ENCODE results near the gene RAB12. TPM values are rescaled to one million over a fixed set of nuclear protein-coding genes. Genes with fewer than 3 reads are reported as not detected.
"Not testable (repeated sequence)": the region's sequence is repeated elsewhere in the genome, so short reads cannot be mapped to it uniquely, and the experiment has no call there.

RAB12 gene
- total RNA-seq, 1 donor from 2014 or later, result 50.0 TPM

- DNase-seq (ENCODE audit: low spot score), result no peak
Observed at GRCh38 chr18:8643326-8643878, 34.2 kb downstream of the RAB12 start.

DNA sequence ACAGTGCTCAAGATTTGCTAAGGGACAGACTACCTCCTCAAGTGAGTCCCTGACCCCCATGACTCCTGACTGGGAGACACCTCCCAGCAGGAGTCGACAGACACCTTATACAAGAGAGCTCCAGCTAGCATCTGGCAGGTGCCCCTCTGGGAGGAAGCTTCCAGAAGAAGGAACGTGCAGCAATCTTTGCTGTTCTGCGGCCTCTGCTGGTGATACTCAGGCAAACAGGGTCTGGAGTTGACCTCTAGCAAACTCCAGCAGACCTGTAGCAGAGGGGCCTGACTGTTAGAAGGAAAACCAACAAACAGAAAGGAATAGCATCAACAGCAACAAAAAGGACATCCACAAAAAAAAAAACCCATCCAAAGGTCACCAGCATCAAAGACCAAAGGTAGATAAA, 38.1 kb downstream of the RAB12 start:
- DNase-seq (ENCODE audit: low spot score), result not testable (repeated sequence)

DNA sequence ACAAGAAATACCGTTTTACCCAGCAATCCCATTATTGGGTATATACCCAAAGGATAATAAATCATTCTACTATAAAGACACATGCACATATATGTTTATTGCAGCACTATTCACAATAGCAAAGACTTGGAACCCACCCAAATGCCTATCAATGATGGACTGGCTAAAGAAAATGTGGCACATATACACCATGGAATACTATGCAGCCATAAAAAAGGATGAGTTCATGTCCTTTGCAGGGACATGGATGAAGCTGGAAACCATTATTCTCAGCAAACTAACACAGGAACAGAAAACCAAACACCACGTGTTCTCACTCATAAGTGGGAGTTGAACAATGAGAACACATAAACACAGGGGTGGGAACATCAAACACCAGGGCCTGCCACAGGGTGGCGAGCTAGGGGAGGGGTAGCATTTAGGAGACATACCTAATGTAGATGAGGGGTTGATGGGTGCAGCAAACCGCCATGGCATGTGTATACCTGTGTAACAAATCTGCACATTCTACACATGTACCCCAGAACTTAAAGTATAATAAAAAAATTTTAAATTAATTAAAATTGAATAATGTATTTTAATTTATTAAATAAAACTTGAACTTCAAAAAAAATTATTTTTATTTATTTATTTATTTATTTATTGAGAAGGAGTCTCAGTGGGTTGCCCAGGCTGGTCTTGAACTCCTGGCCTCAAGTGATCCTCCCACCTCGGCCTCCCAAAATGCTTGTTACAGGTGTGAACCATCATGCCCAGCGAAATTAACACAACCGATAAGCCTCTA, 42.4 kb downstream of the RAB12 start:
- not testable (repeated sequence) for DNase-seq (ENCODE audit: low spot score)

GRCh38 chr18:8654503-8655451, 45.5 kb downstream of the RAB12 start:
- no peak for DNase-seq (ENCODE audit: low spot score)

DNA sequence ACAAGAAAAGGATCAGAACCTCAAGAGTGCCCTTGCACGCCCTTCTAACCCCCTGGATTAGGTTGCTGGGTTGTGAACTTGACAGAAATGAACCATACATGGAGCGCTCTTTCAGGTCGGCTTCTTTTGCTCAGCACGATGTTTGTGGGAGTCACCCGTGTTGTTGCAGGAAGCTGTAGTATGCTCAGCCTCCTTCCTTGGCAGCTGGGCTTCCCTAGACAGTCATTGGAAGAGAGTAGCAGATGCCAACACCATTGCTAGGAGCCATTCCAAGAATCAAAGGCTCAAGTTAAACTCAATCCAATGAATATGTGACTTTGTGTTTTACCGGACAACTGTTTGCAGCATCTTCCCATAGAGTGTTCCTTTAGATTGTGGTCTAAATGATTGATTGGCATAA, 47.0 kb downstream of the RAB12 start:
- DNase-seq (ENCODE audit: low spot score), result no peak

DNA sequence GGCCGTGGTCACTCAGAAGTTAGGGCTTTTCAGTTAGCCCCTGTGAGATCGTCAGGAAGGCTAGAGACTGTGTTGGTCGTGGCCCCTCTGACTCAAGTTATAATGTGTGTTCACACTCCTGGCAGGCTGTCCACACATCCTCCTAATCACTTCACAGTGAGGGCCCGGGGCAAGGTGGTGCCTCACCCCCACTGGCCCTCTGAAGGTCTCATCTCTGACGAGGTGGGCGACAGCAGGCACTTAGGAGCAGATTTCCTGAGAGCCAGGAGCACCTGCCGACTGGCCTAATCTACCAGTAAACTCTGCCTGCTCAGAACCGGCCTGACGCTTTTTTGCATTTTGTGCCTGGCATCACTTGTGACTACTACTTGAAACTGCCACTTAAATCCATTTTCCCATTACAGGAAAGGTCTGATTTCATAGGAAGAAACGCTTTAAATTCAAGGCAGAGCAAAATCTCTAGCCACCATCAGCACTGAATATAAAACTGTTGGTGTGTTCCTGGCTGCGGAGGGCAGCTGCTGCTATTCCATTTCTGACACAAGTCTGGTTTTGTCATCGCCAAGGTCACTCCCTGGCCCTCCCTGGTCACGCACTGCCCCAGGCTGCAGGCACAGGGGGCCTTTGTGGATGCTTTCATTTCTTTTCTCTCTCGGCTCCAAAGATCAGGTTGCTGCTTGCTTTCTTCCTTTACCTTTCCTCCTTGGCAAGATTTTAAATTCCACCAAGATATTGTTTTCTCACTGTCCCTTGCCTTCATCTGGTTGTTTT, 48.0 kb downstream of the RAB12 start:
- no peak for DNase-seq (ENCODE audit: low spot score)

- no peak for DNase-seq (ENCODE audit: low spot score)
Observed at GRCh38 chr18:8657873-8658470, 48.7 kb downstream of the RAB12 start.

- DNase-seq (ENCODE audit: low spot score), result no peak
Observed at GRCh38 chr18:8658858-8659485, 49.7 kb downstream of the RAB12 start.

- DNase-seq (ENCODE audit: low spot score), result no peak
Observed at GRCh38 chr18:8659609-8660242, 50.5 kb downstream of the RAB12 start.

GRCh38 chr18:8660316-8660715, 51.1 kb downstream of the RAB12 start:
- DNase-seq (ENCODE audit: low spot score), result no peak

DNA sequence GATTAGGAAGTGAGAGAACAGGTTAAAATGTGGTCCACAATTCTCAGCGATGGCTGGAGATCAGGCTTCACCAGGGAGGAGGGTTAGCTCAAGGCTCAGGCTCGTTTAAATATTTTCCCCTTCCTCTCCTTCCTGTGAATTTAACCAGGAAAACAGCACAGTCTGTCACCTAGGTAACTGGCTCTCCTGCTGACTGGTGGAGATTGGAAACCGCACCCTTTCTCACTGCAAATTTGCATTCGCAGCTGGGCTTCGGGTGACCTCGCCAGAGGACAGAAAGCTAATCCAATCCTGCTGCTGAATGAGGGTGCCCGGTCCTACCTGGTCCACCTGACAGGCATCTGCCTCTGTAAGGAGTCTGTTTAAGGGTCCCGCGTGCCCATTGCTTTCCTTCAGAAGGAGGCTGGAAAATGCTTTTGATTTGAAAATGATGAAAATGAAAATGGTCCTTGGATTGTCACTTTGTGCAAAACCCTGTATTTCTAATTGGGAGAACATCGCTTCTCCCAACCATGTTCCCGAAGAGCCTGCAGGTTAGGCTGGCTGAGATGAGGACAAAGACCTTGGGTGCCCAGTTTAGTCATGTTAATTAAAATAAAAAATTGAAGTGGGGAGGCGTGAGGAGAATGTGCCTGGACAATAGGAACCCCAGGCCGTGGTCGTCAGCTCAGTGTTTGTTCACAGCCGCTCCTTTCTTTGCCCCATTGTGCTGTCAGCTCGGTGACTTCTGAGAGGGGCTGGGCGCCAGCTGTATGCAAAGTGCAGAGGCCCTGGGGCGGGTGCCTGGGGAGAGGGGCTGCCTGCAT, 52.7 kb downstream of the RAB12 start:
- DNase-seq (ENCODE audit: low spot score), result peak; percentile 64

GRCh38 chr18:8662560-8663255, 53.5 kb downstream of the RAB12 start:
- no peak for DNase-seq (ENCODE audit: low spot score)

- no peak for DNase-seq (ENCODE audit: low spot score)
Observed at GRCh38 chr18:8667846-8668245, 58.6 kb downstream of the RAB12 start.

DNA sequence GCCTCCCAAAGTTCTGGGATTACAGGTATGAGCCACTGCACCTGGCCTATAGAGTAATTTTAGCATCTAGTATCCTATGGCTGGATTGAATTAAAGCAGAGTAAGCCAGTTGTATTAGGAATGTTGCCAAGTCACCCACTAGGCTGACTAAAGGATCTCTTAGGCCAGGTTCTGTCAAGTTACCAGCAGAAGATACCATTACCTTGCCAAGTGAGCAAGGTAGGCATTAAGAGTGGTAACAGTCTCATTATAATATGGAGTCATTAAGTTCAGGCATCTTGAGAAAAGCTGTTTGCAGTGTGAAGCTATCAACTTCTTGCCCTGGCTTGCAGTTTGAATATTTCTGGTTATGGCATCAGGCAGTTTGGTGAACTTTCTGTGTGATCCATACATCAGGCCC, 59.1 kb downstream of the RAB12 start:
- DNase-seq (ENCODE audit: low spot score), result no peak

DNA sequence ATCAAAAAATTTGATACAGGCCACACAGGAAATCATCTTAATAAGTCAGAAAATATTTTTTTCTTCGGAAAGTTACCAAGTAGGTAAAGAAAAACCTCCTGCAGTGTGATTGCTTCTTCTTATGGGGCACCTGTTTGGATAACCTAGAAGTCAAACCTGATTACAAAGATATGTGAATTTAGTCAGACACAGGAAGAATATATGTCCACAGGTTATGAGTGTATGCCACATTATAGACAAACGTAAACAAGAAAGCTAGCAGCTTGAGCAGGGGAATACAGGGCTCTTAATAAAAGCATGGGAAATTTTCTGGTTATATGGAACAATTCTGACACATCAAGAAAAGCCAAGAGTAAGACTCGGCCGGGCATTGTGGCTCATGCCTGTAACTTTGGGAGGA, 60.3 kb downstream of the RAB12 start:
- DNase-seq (ENCODE audit: low spot score), result no peak

DNA sequence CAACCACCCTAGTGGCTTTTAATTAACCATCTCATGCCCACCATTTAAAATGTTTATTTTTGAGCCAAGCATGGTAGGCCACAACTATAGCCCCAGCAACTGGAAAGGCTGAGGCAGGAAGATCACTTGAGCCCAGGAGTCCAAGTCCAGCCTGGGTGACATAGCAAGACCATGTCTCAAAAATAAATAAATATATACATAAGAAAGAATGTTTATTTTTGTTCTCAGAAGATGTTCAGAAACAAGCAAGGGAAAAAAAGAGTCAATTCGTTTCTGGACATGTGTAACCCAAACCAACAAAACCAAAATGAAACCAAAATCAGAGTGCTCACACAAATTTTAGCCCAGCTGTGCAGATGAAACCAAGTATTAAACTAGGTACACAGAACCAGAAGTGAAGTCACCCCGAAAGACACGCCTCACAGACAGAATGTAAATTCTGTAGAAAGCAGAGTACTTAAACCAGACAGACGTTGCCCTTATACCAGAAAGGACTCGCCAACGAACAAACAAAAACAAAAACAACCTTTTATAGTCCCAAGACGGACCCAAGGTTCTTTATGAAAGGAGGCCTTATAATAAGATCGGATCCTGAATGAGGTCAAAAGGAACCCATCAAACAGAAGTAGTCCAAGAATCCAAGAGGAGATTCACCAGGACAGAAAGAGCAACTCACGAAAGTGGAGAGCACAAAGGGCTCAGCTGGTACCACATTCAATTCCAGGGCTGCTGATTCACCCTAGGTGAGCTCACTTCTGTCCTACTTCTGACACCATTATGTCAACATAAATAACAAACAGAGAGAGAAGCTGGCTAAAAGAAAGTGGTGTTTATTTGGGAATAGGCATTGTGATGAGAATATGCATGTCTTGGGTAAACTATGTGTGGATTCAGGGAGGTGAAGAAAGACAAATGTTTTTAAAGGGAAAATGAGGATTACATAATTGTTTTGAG, 64.3 kb downstream of the RAB12 start:
- DNase-seq (ENCODE audit: low spot score), result no peak

DNA sequence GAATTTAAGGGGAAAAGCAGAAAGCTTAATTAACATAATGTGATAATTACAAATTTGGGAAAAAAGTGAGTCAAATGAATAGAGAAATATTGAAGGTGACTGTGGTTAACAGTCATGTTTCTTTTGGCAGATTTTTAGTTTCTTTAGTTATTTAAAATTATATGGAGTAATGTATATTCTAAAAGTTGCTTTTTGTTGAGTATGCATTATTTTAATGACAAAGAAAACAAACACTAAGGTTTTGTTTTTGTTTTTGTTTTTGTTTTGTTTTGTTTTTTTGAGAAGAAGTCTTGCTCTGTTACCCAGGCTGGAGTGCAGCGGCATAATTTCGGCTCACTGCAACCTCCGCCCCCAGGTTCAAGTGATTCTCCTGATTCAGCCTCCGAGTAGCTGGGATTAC, 65.8 kb downstream of the RAB12 start:
- DNase-seq (ENCODE audit: low spot score), result no peak

DNA sequence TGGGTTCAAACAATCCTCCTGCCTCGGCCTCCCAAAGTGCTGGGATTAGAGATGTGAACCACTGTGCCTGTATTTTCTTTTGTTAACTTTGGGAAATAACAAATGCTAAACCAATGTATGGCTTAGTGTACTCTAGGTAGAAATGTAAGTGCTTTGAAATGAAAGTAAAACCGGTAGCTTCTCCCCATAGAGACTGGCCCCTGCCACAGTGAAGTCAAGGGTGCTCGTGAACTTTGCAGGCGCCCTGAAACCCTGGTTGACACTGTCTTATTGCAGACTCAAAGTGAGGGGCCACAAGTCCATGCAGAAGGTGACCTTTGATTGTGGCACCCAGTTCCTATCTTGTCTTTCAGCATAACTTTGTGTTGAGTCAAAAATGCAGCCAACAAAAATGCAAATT, 72.0 kb downstream of the RAB12 start:
- peak; percentile 32 for DNase-seq (ENCODE audit: low spot score)
